Stomach (tissue), 9 donors: ENCODE data around the gene NRF1. TPM values are rescaled to one million over a fixed set of nuclear protein-coding genes. Genes with fewer than 3 reads are reported as not detected.

Experiments used
- DNase-seq, 2 donors: peaks; one replicate each; pipeline versions ENCODE4 v3.0.0 to v3.0.0-alpha.2; 2013 to 2019
- H3K27ac ChIP-seq, 5 donors: fragments of 200-600 bp in 4 of 5; sonication (generic) in 4 of 5; one replicate each; pipeline ENCODE4 v1.5.1; 2013 to 2019; ENCODE audit warnings: mild to moderate bottlenecking in 1 of 5, moderate library complexity in 1 of 5
- H3K27me3 ChIP-seq, 3 donors: fragments of 200-600 bp; sonication (generic); one replicate each; pipeline ENCODE4 v1.5.1; 2017 to 2019; ENCODE audit warnings: mixed run types in 1 of 3
- H3K36me3 ChIP-seq, 4 donors: fragments of 200-600 bp; sonication (generic); 1 replicate in 3 of 4; 2 replicates in 1 of 4; pipeline ENCODE4 v1.5.1; 2016 to 2019
- H3K4me1 ChIP-seq, 4 donors: fragments of 200-600 bp; sonication (generic); one replicate each; pipeline ENCODE4 v1.5.1; 2016 to 2019
- H3K4me3 ChIP-seq, 4 donors: fragments of 200-600 bp; sonication (generic) in 3 of 4; one replicate each; pipeline ENCODE4 v1.5.1; 2016 to 2019; ENCODE audit warnings: mild to moderate bottlenecking in 1 of 4
- H3K9me3 ChIP-seq, 4 donors: fragments of 200-600 bp; sonication (generic); one replicate each; pipeline ENCODE4 v1.5.1; 2016 to 2019
- CTCF ChIP-seq, 7 experiments: fragments of 450-650 bp in 4 of 7; fragments of 200-600 bp in 3 of 7; sonication (generic) in 3 of 7; IDR thresholded peaks; one replicate each; pipeline ENCODE4 v1.5.1; 2016 to 2019; ENCODE audit warnings: antibody characterized with exemption in 7 of 7, control low read depth in 2 of 7, mild to moderate bottlenecking in 1 of 7
- EP300 ChIP-seq: sonication (generic); formaldehyde crosslinking; IDR thresholded peaks from one replicate; pipeline ENCODE4 v1.6.1; 2017; ENCODE audit warnings: antibody characterized with exemption
- POLR2A ChIP-seq, 4 donors: fragments of 450-650 bp; IDR thresholded peaks; one replicate each; pipeline ENCODE4 v1.6.1; 2016; ENCODE audit warnings: antibody characterized with exemption in 4 of 4, control low read depth in 2 of 4, mild to moderate bottlenecking in 1 of 4, moderate library complexity in 1 of 4
- POLR2AphosphoS5 ChIP-seq, 3 donors: sonication (generic); formaldehyde crosslinking; IDR thresholded peaks; one replicate each; pipeline ENCODE4 v1.6.1; 2016; ENCODE audit warnings: antibody characterized with exemption in 3 of 3
- WGBS, 5 donors: extraction: QIAGEN DNeasy Blood & Tissue Kit in 3 of 5; methylation state at CpG; one replicate each; pipeline versions ENCODE4 v1.1.5 to v1.1.7; 2013 to 2018; 5-methylcytosine and 5-hydroxymethylcytosine counted together
- intact Hi-C: fragments of 100-400 bp; cut with DNase I; formaldehyde crosslinking; loops from one replicate; pipeline ENCODE4 v1.15.1; 2023; ENCODE audit warnings: low total_unique reads
- polyA plus RNA-seq, 3 donors: library from polyadenylated mRNA; stranded (reverse); fragments of 200-250 nt; gene quantifications; one replicate each; pipeline ENCODE4 v1.2.3, GENCODE V29; 2013
- total RNA-seq, 5 donors: library from RNA; depleted of rRNA; stranded (reverse); fragments of >200 nt; gene quantifications; one replicate each; pipeline versions ENCODE4 v1.1.0 to v1.2.3, GENCODE V29; 2014 to 2016
- donor health status: healthy with polysubstance abuse.
- donor health status: Bipolar disorder and iron deficiency.
- donor health status: healthy.

Gene NRF1
- total and polyA plus RNA-seq, 8 donors: 3.2 to 58.3 (median 10.1) TPM

DNA sequence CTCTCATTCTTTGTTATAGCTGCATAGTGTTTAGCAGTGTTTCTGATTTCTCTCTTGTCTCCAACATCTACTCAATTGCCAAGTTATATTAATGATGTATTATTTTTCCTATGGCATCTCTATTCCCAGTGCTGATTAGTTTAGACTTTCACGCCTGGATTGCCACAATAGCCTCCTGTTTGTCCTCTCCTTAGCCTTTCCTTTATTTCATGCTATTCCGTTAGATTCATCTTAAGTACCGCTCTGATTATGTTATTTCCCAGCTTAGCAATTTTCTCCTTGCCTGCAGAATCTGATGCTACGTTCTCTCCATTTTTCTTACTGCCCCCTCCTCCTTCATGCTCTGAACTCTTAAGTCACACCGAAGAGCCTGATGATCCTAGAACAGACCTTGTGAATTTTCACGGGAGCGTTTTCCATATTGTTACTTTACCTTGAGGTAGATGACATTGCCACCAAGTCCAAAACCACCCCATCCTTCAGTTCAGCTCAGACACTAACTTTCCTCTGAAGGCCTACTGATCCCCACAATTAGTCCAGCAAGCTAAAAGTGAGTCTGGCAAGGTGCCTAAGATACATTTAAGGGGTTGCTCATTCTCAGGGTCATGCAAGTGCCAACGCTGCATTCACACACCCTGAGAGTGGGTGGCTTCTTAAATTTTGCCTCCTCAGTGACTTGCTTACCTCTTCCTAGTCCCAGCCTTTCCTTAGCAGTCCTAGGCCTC, 6.6 kb upstream of the NRF1 start:
- H3K4me3 ChIP-seq: no peak overlapping the region
- H3K27ac ChIP-seq: no peak overlapping the region
- intact Hi-C loops: no loop called here
- 74 to 83% (median 78%) methylated on average over 8 of the region's 8 CpGs for WGBS, 5 donors
- TF ChIP-seq CTCF (IDR thresholded peaks at IDR 0.05): no peak
- TF ChIP-seq POLR2A (IDR thresholded peaks at IDR 0.05): no peak
- TF ChIP-seq EP300: no peak
- no peak for TF ChIP-seq POLR2AphosphoS5 (IDR thresholded peaks at IDR 0.05)
- no peak for DNase-seq
- H3K9me3 ChIP-seq: no peaks in the 10 kb centered on the region
- peaks cover 0 to 13% (median 4%) of the 10 kb centered on the region in 4 donors for H3K36me3 ChIP-seq
- H3K4me1 ChIP-seq: peaks cover 0 to 16% (median 4%) of the 10 kb centered on the region in 4 donors
- H3K27me3 ChIP-seq: no peaks in the 10 kb centered on the region

DNA sequence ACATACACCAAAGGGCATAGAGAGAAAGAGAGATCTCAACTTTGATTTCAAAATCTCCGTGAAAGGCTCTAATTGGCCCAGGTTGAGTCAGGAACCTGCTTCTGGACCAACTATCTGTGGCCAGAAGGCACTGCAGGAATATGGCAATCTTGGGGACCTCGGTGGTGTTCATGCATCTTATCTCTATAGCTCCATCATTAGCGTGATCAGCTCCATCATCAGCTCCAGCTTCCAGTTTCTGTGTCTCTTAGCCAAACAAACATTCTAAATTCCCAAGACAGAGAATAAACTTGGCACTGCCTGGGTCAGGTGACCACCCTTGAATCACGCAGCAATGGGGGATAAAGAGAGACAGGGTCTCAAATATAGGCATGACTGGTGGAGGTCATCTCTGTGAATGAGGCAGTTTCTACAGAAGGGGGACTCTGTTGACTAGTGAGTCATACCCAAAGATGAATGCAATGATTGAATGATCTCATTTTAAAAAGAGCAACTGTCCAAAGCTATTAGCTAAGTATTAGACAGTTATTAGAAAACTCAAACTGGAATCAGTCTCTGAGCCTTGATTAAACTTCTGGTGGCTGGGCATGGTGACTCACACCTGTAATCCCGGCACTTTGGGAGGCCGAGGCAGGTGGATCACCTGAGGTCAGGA, 5.4 kb upstream of the NRF1 start:
- no peak for DNase-seq
- H3K27me3 ChIP-seq: no peaks in the 10 kb centered on the region
- intact Hi-C loops: no loop called here
- no peak overlapping the region for H3K4me3 ChIP-seq
- WGBS, 5 donors: 83 to 91% (median 87%) methylated on average over 6 of the region's 6 CpGs
- TF ChIP-seq POLR2A (IDR thresholded peaks at IDR 0.05): no peak
- no peak for TF ChIP-seq CTCF (IDR thresholded peaks at IDR 0.05)
- TF ChIP-seq EP300: no peak
- TF ChIP-seq POLR2AphosphoS5 (IDR thresholded peaks at IDR 0.05): no peak
- H3K4me1 ChIP-seq: peaks cover 0 to 27% (median 13%) of the 10 kb centered on the region in 4 donors
- H3K27ac ChIP-seq: no peak overlapping the region
- peaks cover 0 to 13% (median 4%) of the 10 kb centered on the region in 4 donors for H3K36me3 ChIP-seq
- H3K9me3 ChIP-seq: no peaks in the 10 kb centered on the region

- 60 to 77% (median 70%) methylated on average over 7 of the region's 7 CpGs for WGBS, 5 donors
- no peaks in the 10 kb centered on the region for H3K27me3 ChIP-seq
- no peak overlapping the region for H3K27ac ChIP-seq
- H3K4me3 ChIP-seq: no peak overlapping the region
- intact Hi-C loops: no loop called here
- H3K9me3 ChIP-seq: no peaks in the 10 kb centered on the region
- DNase-seq: peak in 1 of 2 donors; percentile 40
- peaks cover 0 to 27% (median 13%) of the 10 kb centered on the region in 4 donors for H3K4me1 ChIP-seq
- H3K36me3 ChIP-seq: peaks cover 0 to 13% (median 4%) of the 10 kb centered on the region in 4 donors
- TF ChIP-seq POLR2AphosphoS5 (IDR thresholded peaks at IDR 0.05) (no peak), CTCF (IDR thresholded peaks at IDR 0.05) (no peak), EP300 (no peak), POLR2A (IDR thresholded peaks at IDR 0.05) (no peak)
These were observed 4.7 kb upstream of the NRF1 start for GRCh38 chr7:129606803-129607202.

GRCh38 chr7:129607471-129608120, 3.9 kb upstream of the NRF1 start:
- peak in 1 of 2 donors; percentile 56 for DNase-seq
- Histone ChIP-seq H3K36me3 (peaks cover 0 to 13% (median 4%) of the 10 kb centered on the region in 4 donors), H3K4me3 (no peak overlapping the region), H3K9me3 (no peaks in the 10 kb centered on the region), H3K27me3 (no peaks in the 10 kb centered on the region), H3K4me1 (peaks cover 0 to 27% (median 13%) of the 10 kb centered on the region in 4 donors), H3K27ac (no peak overlapping the region)
- TF ChIP-seq EP300 (no peak), CTCF (IDR thresholded peaks at IDR 0.05) (peak in 1 of 7 experiments; percentile 19)
- intact Hi-C loops: no loop called here
- 75 to 84% (median 80%) methylated on average over 7 of the region's 7 CpGs for WGBS, 5 donors
